HG02759 (cell line): ENCODE measurements around the gene SPHK2.
A peak's percentile ranks its signal among the peaks of the same experiment; 100 is the strongest.
"Not testable (repeated sequence)": the region's sequence is repeated elsewhere in the genome, so short reads cannot be mapped to it uniquely, and the experiment has no call there.

Experiments used
- ATAC-seq: cut with Tn5 transposase; IDR thresholded peaks from one replicate; pipeline ENCODE4 v1.9.1; 2021; ENCODE audit warnings: mild to moderate bottlenecking, moderate library complexity; ENCODE audit not compliant: unreplicated experiment

The SPHK2 gene

DNA sequence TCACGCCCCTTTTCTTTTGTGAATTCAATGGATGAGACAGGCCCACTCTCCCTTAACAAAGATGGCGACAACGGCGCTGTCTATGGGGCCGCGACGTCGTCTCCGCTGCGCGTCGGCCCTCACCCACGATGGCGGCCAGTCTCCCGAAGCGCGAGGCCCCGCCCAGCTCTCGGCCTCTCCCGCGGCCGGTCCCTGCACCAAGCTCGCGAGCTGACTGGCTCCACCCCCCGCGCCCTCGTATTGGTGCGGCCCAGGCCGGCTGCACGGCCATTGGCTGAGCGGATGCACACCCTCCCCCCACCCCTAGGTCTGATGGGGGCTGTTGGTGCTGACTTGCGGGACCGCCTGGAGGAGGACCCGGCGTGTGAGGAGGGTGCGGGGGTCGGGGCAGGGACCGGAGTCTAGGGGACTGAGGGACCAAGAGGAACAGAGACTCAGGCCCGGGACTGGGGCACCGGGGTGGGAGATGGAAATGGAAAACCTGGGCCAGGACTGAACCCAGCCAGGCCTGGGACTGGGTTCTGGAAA is 4.8 kb downstream of the SPHK2 start:
- ATAC-seq = peak; percentile 64

DNA sequence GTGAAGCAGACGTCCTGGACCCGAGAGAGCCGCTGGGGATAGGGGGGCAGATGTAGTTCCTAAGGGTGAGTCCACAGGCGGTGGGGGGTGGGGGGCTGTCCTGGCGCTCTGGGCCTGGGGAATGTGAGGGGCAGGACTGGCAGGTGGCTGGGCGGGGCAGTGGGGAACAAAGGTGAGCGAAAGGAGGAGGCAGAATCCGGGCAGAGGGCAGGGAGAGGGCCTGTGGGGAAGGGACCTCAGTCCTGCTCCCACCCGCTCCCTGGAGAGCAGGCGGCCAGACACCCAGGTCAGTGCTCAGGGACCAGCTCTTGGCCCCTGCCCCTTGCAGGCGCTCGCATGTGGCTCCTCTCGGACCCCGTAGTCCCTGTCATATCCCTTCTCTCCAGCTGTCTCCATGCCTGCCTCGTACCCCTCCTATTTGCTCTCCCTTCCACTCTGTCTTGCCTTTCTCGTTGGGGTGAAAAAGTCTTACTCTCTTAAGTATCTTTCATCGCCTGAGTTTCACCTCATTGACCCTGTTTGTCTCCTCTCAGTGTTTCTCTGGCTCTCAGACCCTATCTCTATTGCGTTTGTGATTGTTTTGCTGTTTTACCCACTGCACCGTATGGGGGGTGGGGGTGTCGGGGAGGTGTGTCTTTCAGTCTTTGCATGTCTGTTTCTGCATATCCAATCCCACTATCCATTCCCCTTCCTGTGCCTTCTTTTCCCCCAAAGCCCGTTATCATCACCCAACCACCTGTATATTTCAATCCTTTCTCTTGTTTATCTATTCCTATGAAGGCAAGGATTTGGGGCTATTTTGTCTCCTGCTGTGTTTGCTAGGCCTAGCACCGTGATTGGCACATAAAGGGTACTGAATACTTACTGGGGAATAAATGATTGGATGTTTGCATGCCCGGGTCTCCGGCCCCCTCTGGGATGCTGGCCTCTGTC is 5.8 kb downstream of the SPHK2 start:
- no peak for ATAC-seq

DNA sequence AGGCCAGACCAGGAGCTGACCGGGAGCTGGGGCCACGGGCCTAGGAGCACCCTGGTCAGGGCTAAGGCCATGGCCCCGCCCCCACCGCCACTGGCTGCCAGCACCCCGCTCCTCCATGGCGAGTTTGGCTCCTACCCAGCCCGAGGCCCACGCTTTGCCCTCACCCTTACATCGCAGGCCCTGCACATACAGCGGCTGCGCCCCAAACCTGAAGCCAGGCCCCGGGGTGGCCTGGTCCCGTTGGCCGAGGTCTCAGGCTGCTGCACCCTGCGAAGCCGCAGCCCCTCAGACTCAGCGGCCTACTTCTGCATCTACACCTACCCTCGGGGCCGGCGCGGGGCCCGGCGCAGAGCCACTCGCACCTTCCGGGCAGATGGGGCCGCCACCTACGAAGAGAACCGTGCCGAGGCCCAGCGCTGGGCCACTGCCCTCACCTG is 6.6 kb downstream of the SPHK2 start:
- no peak for ATAC-seq

- ATAC-seq = no peak
Observed at GRCh38 chr19:48627201-48627864, 8.0 kb downstream of the SPHK2 start.

DNA sequence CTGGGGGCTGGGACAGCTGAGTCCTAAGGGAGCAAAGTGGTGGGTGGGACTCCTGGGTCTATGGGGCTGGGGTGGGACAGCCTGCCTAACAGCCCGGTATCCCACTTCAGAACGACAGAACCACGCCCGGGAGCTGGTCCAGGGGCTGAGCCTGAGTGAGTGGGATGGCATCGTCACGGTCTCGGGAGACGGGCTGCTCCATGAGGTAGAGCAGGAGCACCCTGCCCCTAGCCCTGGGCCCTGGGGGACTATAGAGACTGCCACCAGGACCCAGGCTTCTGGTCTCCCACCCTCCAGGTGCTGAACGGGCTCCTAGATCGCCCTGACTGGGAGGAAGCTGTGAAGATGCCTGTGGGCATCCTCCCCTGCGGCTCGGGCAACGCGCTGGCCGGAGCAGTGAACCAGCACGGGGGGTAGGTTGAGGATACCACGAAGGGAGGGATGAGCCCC is 8.6 kb downstream of the SPHK2 start:
- no peak for ATAC-seq

- ATAC-seq = no peak
Observed at GRCh38 chr19:48628486-48629296, 9.4 kb downstream of the SPHK2 start.

- ATAC-seq = no peak
Observed at GRCh38 chr19:48629297-48629598, 9.9 kb downstream of the SPHK2 start.

DNA sequence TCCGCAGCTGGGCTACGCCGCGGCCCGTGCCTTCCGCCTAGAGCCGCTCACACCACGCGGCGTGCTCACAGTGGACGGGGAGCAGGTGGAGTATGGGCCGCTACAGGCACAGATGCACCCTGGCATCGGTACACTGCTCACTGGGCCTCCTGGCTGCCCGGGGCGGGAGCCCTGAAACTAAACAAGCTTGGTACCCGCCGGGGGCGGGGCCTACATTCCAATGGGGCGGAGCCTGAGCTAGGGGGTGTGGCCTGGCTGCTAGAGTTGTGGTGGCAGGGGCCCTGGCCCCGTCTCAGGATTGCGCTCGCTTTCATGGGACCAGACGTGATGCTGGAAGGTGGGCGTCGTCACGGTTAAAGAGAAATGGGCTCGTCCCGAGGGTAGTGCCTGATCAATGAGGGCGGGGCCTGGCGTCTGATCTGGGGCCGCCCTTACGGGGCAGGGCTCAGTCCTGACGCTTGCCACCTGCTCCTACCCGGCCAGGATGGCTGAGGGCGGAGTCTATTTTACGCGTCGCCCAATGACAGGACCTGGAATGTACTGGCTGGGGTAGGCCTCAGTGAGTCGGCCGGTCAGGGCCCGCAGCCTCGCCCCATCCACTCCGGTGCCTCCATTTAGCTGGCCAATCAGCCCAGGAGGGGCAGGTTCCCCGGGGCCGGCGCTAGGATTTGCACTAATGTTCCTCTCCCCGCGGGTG is 10.4 kb downstream of the SPHK2 start:
- ATAC-seq = no peak

GRCh38 chr19:48630296-48631063 is 11.2 kb downstream of the SPHK2 start:
- ATAC-seq = no peak

DNA sequence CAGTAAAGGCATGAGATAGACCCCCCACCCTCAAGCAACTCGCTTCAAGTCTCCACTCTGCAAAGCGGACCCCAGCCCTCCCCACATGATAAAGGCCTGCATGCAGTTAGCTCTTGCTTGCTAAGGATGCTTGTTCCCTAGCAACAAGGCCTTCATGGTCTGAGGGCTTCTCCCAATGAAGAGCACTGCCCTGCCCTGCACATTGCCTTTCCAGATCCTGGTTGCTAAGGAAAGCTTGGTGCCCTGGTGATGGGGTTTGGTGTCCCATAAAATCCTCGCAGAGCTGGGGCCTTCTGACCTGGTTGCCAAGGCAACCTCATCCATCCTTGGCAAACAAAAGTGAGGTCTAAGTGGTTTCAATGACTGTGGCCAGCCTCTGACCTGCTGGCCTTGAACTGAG is 11.9 kb downstream of the SPHK2 start:
- no peak for ATAC-seq

DNA sequence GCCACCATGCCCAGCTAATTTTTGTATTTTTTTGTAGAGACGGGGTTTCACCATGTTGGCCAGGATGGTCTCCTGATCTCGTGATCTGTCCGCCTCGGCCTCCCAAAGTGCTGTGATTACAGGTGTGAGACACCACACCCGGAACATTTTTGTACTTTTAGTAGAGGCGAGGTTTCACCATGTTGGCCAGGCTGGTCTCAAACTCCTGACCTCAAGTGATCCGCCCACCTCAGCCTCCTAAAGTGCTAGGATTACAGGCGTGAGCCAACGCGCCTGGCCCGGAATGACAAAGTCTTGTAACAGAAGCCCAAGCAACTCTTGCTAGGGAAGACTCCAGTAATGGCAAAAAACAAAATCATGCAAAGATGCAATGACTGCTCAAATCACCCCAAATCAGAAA is 13.0 kb downstream of the SPHK2 start:
- ATAC-seq = not testable (repeated sequence)

GRCh38 chr19:48632692-48633147 is 13.4 kb downstream of the SPHK2 start:
- ATAC-seq = no peak

GRCh38 chr19:48633148-48634035 is 14.1 kb downstream of the SPHK2 start:
- no peak for ATAC-seq

GRCh38 chr19:48634036-48634342 is 14.7 kb downstream of the SPHK2 start:
- no peak for ATAC-seq

- peak; percentile 43 for ATAC-seq
Observed at GRCh38 chr19:48634424-48635262, 15.3 kb downstream of the SPHK2 start.

GRCh38 chr19:48635263-48635965 is 16.1 kb downstream of the SPHK2 start:
- peak; percentile 18 for ATAC-seq
